ENCODE data around the gene A2ML1. TPM values are rescaled to one million over a fixed set of nuclear protein-coding genes. Genes with fewer than 3 reads are reported as not detected.

A2ML1 gene
- total and polyA plus RNA-seq, 2 donors (not counting 3 experiments of a cell fraction or from before 2014, with no cell fraction given) = not detected

DNA sequence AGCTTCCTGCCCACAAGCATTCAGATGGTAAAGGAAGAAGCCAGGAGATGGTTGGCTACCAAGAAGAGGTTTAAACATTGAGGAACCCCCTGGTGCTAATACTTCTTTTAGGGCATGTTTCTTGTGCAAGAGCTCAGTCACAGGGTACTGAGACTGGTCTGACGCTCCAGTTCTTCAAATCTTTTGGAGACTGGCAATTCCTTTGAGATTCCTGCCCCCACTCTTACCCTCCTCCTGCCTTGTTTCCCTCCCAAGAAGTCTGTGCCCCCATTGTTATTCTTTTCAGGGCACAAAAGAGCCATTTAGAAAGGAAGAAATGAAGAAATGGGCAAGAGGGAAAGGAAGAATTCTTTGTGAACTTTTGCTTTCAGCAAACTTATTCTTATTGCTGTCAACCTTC lies 11.8 kb downstream of the A2ML1 start:
- H4K20me1 ChIP-seq (replicated peaks; ENCODE audit: control insufficient read depth, extremely low read depth, insufficient read depth, low read length) = no peaks in the 10 kb centered on the region

GRCh38 chr12:8837291-8837690 lies 14.9 kb downstream of the A2ML1 start:
- H4K20me1 ChIP-seq (replicated peaks; ENCODE audit: control insufficient read depth, extremely low read depth, insufficient read depth, low read length) = no peaks in the 10 kb centered on the region
- no peaks in the 10 kb centered on the region for H3K4me1 ChIP-seq (ENCODE audit: control insufficient read depth, extremely low read depth, insufficient read depth, low read length)
- intact Hi-C loops (cut with micrococcal nuclease) (no loop called here), dilution Hi-C loops (cut with MboI; ENCODE audit: extremely low pct_ligation_motif_present, low sequenced_read_pairs) (no loop called here)
- no peak overlapping the region for H3K27ac ChIP-seq (ENCODE audit: insufficient read depth, low read depth, low read length)
- no peak overlapping the region for H3K9ac ChIP-seq (replicated peaks; ENCODE audit: extremely low read depth, insufficient read depth, low read length)
- DNase-seq (ENCODE audit: low read depth, low spot score) (no peak), FAIRE-seq (no peak)
- no peaks in the 10 kb centered on the region for H3K36me3 ChIP-seq (ENCODE audit: control insufficient read depth in 2 of 2, extremely low read depth in 1 of 2, insufficient read depth in 2 of 2, low read length in 2 of 2)
- no peak overlapping the region for H2AFZ ChIP-seq (ENCODE audit: low read depth, low read length)
- TF ChIP-seq JUN (IDR thresholded peaks at IDR 0.05; ENCODE audit: borderline replicate concordance, insufficient read depth, insufficient read length, low read depth) (no peak), FOS (IDR thresholded peaks at IDR 0.05; ENCODE audit: borderline replicate concordance, insufficient read depth, low read length) (no peak), EZH2 (IDR thresholded peaks at IDR 0.05; ENCODE audit: borderline replicate concordance, low read depth, low read length, severe bottlenecking) (no peak), POLR2AphosphoS5 (IDR thresholded peaks at IDR 0.05; ENCODE audit: insufficient read depth, low read depth, low read length) (no peak), GATA2 (IDR thresholded peaks at IDR 0.05; ENCODE audit: insufficient read depth, insufficient read length, low read depth, low read length) (no peak), CTCF (IDR thresholded peaks at IDR 0.05; ENCODE audit: extremely low read depth in 1 of 2, insufficient read depth in 1 of 2, low read depth in 1 of 2, low read length in 2 of 2) (no peak), POLR2A (IDR thresholded peaks at IDR 0.05; ENCODE audit: low read depth, low read length) (no peak), MYC (IDR thresholded peaks at IDR 0.05; ENCODE audit: low read depth, low read length) (no peak), MAX (IDR thresholded peaks at IDR 0.05; ENCODE audit: insufficient read depth, insufficient read length) (no peak)
- ChIA-PET CTCF (interaction anchor here (1.1 to 2.1 kb wide), 3 partner anchors 23 to 293 kb away, joined by 3 to 10 read pairs (median 4); no protein-coding TSS in a partner anchor), POLR2A (no interaction called here)
- no peak overlapping the region for H3K4me2 ChIP-seq (ENCODE audit: insufficient read depth, low read length)
- no peaks in the 10 kb centered on the region for H3K27me3 ChIP-seq (ENCODE audit: control insufficient read depth in 2 of 2, insufficient read depth in 2 of 2, low read length in 2 of 2)
- no peaks in the 10 kb centered on the region for H3K9me1 ChIP-seq (replicated peaks; ENCODE audit: control insufficient read depth, extremely low read depth, insufficient read depth, low read length)
- no TSS peak for BruUV-seq (replicated peaks)
- no peaks in the 10 kb centered on the region for H3K79me2 ChIP-seq (ENCODE audit: control insufficient read depth, insufficient read depth, low read length)
- H3K4me3 ChIP-seq (replicated peaks in 1 of 3; ENCODE audit: insufficient read depth in 1 of 3, low read depth in 1 of 3, low read length in 3 of 3) = no peak overlapping the region
- H3K9me3 ChIP-seq (replicated peaks; ENCODE audit: control insufficient read depth, insufficient read depth, low read length) = no peaks in the 10 kb centered on the region

More for the DNA sequence above, 11.8 kb downstream of the A2ML1 start:
- Histone ChIP-seq H2AFZ (ENCODE audit: low read depth, low read length) (no peak overlapping the region), H3K9ac (replicated peaks; ENCODE audit: extremely low read depth, insufficient read depth, low read length) (no peak overlapping the region), H3K27me3 (ENCODE audit: control insufficient read depth in 2 of 2, insufficient read depth in 2 of 2, low read length in 2 of 2) (no peaks in the 10 kb centered on the region), H3K9me1 (replicated peaks; ENCODE audit: control insufficient read depth, extremely low read depth, insufficient read depth, low read length) (no peaks in the 10 kb centered on the region), H3K36me3 (ENCODE audit: control insufficient read depth in 2 of 2, extremely low read depth in 1 of 2, insufficient read depth in 2 of 2, low read length in 2 of 2) (no peaks in the 10 kb centered on the region), H3K79me2 (ENCODE audit: control insufficient read depth, insufficient read depth, low read length) (no peaks in the 10 kb centered on the region), H3K4me3 (replicated peaks in 1 of 3; ENCODE audit: insufficient read depth in 1 of 3, low read depth in 1 of 3, low read length in 3 of 3) (no peak overlapping the region), H3K27ac (ENCODE audit: insufficient read depth, low read depth, low read length) (no peak overlapping the region), H3K4me1 (ENCODE audit: control insufficient read depth, extremely low read depth, insufficient read depth, low read length) (no peaks in the 10 kb centered on the region), H3K4me2 (ENCODE audit: insufficient read depth, low read length) (no peak overlapping the region), H3K9me3 (replicated peaks; ENCODE audit: control insufficient read depth, insufficient read depth, low read length) (no peaks in the 10 kb centered on the region)
- no TSS peak for BruUV-seq (replicated peaks)
- CTCF ChIA-PET = interaction anchor here (0.9 kb wide), 1 partner anchor 11 kb away, joined by 3 read pairs; no protein-coding TSS in a partner anchor
- POLR2A ChIA-PET = no interaction called here
- dilution Hi-C loops (cut with MboI; ENCODE audit: extremely low pct_ligation_motif_present, low sequenced_read_pairs) (no loop called here), intact Hi-C loops (cut with micrococcal nuclease) (no loop called here)
- TF ChIP-seq POLR2A (IDR thresholded peaks at IDR 0.05; ENCODE audit: low read depth, low read length) = no peak
- TF ChIP-seq EZH2 (IDR thresholded peaks at IDR 0.05; ENCODE audit: borderline replicate concordance, low read depth, low read length, severe bottlenecking) = no peak
- TF ChIP-seq POLR2AphosphoS5 (IDR thresholded peaks at IDR 0.05; ENCODE audit: insufficient read depth, low read depth, low read length) = no peak
- DNase-seq (ENCODE audit: low read depth, low spot score) (no peak), FAIRE-seq (no peak)

Data from endothelial cell of umbilical vein (primary cell).